Urothelium cell line (cell line): ENCODE results near the gene FRMD6.
"Not testable (repeated sequence)": the region's sequence is repeated elsewhere in the genome, so short reads cannot be mapped to it uniquely, and the experiment has no call there.

ENCODE experiments used
- DNase-seq: peaks from one replicate; pipeline ENCODE4 v3.0.0; 2011; ENCODE audit warnings: low spot score, mixed read lengths
- FAIRE-seq: peaks from 2 replicates; lab custom pipeline; 2011; peaks lifted over from hg19 to GRCh38; lab: Jason Lieb, UNC

FRMD6 gene

DNA sequence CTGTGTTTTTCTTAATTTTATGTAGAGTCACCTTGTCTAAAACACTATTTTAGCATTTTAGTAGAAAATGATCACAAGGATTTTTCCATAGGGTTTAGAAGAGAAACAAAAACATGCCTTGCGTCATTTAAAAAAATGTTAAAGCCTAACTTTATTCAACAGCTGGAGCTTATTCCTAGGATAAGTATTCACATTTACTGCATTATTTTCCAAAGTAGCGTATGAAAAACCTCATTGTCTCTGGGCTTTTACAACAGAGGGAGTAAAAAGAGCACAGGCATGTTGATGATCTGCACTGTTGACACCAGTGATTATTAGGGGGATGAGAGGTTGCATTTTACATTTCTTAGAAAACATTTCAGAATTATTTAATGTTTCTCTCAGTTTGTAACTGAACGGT lies 66.1 kb downstream of the FRMD6 start:
- DNase-seq (no peak), FAIRE-seq (no peak)

DNA sequence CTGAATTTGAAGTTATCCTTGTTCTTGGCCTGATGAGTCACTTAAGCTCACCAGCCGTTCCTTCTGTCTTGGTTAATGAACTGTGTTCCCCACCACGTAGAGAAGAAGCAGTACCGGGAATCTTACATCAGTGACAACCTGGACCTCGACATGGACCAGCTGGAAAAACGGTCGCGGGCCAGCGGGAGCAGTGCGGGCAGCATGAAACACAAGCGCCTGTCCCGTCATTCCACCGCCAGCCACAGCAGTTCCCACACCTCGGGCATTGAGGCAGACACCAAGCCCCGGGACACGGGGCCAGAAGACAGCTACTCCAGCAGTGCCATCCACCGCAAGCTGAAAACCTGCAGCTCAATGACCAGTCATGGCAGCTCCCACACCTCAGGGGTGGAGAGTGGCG lies 68.2 kb downstream of the FRMD6 start:
- no peak for FAIRE-seq
- DNase-seq, result no peak

DNA sequence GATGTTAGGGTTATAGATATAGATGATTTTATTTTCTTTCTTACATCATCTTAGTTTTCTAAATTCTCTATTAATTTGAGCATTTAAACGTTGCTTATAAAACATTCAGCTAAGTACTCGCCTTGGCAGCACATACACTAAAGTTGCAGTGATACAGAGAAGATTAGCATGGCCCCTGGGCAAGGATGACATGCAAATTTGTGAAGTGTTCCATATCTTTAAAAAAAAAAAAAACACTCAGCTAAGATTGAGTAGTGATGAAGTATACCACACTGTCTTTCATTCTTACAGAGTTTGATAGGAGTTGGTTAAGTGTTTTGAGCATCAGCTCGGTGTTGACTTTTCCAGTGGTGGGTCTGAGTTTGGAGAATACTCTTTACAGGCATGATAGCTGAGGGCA lies 72.3 kb downstream of the FRMD6 start:
- FAIRE-seq (no peak), DNase-seq (no peak)

DNA sequence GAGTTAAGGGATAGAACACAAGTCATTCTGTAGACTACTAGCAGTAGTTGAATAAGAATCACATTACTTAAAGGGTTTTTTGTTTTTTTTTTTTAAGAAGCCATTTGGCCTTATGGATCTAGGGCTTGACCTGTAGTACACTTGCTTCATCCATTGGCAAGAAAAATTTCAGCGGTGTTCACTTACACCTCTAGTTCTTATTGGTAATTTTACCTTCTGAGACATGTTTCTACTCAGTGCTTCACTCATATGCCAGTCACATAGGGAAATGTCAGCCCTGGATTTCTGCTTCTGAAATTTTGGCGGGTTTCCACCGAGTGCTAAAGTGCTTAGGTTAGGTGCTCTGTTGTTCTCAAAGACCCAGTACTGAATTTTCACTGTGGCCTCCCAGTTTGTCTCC lies 72.9 kb downstream of the FRMD6 start:
- FAIRE-seq (no peak), DNase-seq (no peak)

DNA sequence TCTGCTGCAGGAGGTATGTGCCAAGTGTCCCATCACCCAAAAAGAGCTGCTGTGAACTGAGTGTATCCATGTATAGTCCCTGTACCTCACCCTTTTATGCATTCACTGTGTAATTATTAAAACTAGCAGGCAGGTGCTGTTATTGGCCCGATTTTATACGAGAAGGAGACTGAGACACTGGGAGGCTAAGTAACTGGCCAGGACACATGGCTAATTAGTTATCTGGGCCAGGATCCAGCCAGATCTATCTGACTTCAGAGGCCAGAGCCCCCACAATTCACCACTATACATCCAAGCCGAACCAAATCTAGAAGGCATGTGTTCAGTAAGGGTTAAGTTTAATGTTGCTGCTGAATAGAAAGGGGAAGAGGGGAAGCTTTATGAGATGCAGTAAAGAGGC lies 73.4 kb downstream of the FRMD6 start:
- FAIRE-seq, result peak; percentile 63
- DNase-seq, result no peak

DNA sequence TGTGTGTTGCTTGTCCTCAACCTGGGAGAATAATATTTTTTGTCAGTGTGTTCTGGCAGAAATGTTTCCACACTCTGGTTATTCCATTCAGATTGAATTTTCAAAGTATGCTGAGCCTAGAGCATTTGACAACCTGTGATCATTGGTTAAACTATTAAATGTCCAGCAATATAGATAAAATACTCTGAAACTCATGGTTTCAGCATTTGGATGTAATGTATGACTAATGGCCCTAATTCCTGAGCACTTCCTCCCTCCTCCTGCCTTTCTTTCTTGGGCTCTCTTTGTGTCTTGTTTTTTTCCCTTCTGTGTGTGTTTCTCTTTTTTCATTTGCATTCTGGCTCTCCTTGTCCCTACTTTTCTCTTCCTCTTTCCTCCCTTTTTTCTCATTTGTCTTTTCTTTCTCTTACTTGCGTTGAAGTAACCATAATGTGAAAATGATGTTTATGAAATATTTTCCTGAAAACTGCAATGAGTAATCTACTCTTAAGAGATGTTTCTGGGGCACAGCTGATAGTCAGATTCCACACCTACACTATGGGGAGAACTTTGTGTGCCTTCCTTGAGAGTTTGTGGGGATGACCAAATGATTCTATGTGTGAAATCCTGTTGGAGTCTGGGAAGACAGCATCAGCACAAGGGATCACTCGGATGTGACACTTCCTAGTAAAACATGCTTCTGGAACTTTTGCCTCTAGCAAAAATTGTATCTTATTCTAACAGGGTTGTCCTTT lies 74.6 kb downstream of the FRMD6 start:
- no peak for DNase-seq
- FAIRE-seq, result peak; percentile 30

DNA sequence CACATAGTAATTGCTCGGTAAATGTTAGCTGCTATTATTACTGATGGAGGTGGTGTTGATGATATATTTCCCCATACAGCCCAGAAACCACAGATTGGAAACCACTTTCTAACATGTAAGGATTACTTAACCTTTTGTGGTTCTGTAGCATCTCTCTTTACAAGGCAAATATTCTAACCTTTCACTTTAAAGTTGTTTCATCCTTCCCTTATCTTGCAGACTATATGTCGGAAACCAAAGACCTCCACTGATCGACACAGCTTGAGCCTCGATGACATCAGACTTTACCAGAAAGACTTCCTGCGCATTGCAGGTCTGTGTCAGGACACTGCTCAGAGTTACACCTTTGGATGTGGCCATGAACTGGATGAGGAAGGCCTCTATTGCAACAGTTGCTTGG lies 75.8 kb downstream of the FRMD6 start:
- FAIRE-seq (peak; percentile 81), DNase-seq (no peak)

DNA sequence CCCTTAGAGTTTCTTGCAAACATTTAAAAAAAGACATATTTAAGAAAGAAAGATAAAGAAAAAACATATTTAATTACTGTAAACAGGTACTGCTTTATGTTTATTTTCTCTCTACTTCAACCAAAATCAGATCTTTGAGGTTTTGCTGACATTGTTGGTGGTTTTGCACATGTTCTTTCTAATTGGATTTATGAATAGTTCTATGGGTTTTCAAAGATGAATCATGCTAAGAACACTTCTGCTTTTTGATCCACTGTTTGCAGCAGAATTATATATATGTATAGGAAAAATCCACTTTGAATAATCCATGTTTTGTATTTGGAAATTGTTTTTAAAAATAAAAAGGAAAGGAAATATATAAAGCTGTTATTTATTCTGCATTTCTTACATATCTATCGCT lies 78.4 kb downstream of the FRMD6 start:
- no peak for FAIRE-seq

DNA sequence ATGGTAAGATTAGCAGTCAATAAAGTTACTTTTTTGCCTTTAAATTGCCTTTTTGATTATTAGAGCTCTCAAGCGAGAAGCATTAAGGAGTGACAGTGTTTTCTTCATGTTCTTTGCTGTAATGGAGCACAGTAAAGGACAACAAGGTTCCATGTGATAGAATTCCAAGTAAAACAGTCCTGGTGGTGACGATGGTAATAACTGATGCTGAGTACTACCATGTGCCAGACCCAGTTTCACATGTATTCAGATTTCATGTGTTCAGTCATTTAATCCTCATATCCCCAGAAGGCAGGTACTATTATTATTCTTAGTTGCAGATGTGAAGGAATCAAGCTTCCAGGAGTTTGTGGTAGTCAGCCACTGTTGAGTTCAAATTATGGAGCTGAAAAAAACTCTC lies 79.0 kb downstream of the FRMD6 start:
- no peak for FAIRE-seq
- no peak for DNase-seq

More for the DNA sequence above, 78.4 kb downstream of the FRMD6 start:
- no peak for DNase-seq

DNA sequence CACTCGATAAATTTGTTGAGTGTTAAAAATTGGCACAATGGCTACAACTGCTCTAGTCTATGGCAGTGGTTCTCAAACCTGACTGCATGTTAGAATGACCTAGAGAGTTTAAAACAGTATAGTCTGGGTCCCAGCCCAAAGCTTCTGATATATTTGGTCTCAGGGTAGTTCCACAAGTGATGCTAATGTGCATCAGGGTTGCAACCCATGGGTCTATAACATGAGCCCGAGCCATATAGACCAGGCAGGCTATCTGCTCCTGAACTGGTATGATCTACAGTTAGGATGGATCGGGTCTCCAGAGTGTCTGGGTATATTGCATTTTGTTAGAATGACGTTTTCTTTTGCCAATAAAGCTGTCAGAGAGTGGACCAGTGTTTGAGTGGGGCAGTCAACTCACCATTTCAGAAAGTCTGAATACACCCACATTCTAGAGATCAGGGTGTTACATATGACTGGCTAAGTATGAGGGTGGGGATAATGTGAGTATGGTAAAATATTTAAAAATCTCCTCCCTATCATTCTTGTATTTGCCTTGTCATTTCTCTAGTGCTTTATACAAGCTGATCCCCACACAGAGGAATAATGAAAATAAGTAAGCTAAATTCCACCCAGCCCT lies 80.9 kb downstream of the FRMD6 start:
- no peak for FAIRE-seq

DNA sequence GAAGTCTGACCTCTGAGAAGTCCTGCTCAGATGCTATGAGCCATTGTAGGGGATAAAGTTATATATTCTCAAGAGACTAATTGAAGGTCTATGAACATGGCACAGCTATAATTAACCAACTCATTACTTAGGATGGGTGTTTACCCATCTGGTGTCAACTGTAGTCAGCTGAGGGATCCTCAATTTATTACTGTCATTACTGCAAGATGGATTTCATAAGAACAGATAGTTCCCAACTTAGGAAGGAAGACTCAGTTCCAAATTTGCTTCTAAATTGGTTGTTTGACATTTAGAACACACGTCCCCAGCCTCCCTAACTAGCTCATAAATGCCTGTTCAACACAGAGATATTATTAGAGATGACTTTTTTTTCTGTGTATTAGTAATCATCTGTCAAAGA lies 81.4 kb downstream of the FRMD6 start:
- DNase-seq, result no peak
- FAIRE-seq, result peak; percentile 86

More for the DNA sequence above, 80.9 kb downstream of the FRMD6 start:
- DNase-seq, result no peak

DNA sequence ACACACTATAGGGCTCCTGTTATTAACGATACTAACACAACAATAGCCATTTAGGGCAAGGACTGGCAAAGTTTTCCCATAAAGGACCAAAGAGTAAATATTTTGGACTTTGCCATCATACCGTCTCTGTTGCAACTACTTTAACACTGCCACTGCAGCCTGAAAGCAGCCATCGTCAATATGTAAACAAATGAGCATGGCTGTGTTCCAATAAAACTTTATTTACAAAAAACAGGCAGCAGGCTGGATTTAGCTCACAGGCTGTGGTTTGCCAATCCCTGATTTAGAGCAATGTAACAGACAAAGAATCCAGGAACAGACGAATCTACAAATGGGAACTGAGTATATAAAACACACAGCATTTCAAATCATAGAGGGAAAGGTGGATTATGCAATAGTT lies 84.1 kb downstream of the FRMD6 start:
- DNase-seq (no peak), FAIRE-seq (no peak)

DNA sequence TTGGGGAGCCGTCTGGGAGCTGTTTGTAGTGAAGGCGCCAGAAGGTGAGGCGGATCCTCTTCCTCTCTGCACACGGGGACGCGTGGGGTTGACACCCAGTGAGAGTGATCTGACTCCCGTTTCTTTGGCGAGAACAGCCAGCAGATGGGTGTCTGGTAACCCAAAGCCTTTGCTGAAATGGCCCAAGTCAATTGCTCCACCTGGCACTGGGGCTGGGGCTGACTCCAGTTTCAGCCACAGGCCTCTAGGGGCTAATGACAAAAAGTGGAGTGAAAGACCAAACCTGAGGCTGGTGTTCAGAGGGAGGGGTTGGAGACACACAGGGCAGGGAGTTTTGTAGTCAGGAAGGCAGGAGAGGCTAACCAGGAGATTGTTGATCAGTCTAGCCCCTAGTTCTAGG lies 87.0 kb downstream of the FRMD6 start:
- DNase-seq (peak; percentile 58), FAIRE-seq (peak; percentile 32)

DNA sequence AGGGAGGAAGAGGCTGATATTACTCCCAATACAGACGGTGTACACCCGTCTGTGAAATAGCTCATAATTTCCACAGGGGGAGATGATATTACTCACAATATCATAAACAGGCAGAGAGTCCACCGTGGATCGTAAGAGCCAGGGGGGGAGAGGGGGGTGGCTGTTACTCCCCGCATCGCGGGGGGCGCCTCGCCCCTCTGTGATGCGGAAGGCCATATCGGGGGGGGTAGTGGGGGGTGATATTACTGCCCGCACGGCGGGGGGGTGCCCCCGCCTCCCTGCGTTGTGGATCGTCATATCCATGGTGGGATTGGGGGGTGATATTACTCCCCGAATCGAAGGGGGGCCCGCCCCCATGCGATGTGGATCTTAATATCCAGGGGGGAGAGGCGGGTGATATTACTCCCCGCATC lies 91.9 kb downstream of the FRMD6 start:
- DNase-seq, result no peak
- peak; percentile 55 for FAIRE-seq

DNA sequence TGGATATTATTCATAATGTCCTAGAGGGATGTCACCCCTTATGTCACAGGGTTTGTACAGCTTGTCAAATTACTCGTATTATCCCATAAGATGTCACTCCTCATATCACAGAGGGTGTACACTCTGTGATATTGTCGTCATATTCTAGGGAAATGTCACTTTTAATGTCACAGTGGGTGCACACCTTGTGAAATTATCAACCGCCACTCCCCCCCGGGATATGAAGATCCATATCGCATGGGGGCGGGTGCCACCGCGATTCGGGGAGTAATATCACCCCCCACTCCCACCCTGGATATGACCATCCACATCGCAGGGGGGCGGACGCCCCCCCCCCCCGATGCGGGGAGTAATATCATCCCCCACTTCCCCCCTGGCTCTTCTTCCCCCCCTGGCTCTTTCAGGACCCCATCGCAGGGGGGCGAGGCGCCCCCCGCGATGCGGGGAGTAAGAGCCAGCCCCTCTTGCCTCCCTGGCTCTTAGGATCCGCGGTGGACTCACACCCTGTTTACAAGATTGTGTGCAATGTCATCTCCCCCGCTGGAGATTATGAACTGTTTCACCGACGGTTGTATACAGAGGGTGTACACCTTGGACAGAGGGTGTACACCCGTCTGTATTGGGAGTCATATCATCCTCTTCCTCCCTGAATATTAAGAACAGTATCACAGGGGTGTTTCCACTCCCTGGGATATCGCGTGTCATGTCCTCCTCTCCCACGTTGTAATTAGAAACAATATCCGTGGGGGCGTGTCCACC lies 92.8 kb downstream of the FRMD6 start:
- DNase-seq (no peak), FAIRE-seq (peak; percentile 88)

DNA sequence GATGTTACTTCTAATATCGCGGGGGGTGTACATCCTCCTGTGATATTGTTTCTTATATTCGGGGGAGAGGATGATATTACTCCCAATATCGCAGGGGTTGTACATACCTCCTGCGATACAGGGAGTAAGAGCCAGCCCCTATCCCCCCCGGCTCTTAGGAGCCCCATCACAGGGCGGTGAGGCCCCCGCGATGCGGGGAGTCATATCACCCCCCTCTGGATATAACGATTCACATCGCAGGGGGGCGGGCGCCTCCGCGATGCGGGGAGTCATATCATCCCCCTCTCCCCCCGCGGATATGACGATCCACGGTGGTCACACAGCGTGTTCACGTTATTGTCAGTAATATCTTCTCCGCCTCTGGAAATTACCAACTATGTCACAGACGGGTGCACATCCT lies 95.1 kb downstream of the FRMD6 start:
- not testable (repeated sequence) for DNase-seq
- FAIRE-seq, result peak; percentile 35

DNA sequence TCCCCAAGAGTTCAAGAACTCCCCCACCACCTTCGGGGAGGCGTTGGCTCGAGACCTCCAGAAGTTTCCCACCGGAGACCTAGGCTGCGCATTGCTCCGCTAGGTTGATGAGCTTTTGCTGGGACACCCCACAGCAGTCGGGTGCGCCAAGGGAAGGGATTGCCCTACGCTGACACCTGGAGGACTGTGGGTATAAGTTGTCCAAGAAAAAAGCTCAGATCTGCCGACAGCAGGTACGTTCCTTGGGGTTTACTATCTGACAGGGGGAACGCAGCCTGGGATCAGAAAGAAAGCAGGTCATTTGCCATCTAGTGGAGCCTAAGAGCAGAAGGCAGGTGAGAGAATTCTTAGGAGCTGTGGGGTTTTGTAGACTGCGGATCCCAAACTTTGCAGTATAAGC lies 98.8 kb downstream of the FRMD6 start:
- FAIRE-seq (no peak), DNase-seq (no peak)

DNA sequence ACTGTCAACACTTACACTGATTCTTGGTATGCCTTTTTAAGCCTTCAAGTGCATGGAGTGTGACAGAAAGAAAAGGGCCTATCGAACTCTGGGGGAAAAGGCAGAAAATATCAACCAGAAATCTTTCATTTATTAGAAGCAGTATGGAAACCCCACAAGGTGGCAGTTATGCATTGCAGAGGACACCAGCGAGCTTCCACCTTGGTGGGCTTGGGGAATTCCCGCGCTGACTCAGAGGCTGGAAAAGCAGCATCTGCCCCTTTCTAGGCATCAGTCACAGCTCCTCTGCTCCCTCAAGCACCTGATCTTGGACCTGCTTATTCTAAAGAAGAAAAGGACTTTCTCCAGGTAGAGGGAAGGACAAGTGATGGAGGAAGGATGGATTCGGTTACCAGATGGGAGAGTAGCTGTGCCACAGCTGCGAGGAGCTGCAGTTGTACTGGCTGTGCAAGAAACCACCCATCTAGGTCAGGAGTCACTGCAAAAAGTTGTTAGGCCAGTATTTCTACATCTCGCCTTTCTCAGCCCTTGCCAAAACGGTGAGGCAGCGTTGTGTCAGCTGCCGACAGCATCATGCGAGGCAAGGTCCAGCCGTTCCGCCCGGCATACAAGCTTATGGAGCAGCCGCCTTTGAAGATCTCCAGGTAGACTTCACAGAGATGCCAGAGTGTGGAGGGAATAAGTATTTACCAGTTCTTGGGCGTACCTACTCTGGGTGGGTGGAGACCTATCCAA lies 100.1 kb downstream of the FRMD6 start:
- not testable (repeated sequence) for FAIRE-seq

DNA sequence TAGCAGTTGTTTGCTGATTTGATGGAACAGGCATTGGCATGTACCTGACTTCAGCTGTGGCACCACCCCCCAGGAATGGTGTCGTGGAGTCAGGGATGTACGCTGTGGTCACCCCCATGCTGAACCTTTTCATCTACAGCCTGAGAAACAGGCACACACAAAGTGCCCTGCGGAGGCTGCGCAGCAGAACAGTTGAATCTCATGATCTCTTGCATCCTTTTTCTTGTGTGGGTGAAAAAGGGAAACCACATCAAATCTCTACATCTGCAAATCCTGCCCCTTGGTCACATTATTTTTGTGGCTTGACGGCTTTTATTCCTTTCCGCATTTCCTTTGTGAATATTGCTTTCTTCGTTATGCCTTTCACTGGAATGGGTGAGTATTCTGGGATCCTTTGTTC lies 106.0 kb downstream of the FRMD6 start:
- not testable (repeated sequence) for FAIRE-seq, DNase-seq

More for the DNA sequence above, 100.1 kb downstream of the FRMD6 start:
- not testable (repeated sequence) for DNase-seq

DNA sequence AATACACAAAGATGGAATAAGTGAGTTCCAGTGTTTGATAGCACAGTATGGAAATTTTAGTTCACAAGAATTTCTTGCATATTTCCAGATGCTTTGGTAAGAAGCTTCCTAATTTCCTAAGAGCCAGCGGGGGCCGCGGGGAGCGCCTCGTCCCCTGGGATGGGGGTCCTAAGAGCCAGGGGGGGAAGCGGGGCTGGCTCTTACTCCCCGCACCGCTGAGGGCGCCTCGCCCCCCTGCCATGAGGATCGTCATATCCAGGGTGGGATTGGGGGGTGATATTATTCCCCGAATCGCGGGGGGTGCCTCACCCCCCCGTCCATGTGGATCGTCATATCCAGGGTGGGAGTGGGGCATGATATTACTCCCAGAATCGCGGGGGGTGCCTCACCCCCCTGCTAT lies 108.2 kb downstream of the FRMD6 start:
- no peak for FAIRE-seq
- no peak for DNase-seq

DNA sequence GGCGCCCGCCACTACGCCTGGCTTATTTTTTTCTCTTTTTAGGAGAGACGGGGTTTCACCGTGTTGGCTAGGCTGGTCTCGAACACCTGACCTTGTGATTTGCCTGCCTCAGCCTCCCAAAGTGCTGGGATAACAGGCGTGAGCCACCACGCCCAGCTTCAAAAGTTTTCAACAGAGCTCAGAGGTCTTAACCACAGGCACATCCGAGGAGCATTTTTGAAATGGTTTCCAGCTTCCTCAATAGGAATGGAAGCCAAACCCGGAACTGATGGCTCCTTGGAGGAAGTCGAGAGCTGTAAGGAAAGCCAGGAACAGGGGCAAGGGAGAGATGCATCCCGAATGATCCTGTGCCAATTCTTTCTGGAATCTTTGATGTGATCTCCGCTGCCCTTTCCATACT lies 114.0 kb downstream of the FRMD6 start:
- FAIRE-seq, DNase-seq: not testable (repeated sequence)
